ENCODE measurements around the gene TAAR8.
"Not testable (repeated sequence)": the region's sequence is repeated elsewhere in the genome, so short reads cannot be mapped to it uniquely, and the experiment has no call there.

Gene TAAR8, protein sequence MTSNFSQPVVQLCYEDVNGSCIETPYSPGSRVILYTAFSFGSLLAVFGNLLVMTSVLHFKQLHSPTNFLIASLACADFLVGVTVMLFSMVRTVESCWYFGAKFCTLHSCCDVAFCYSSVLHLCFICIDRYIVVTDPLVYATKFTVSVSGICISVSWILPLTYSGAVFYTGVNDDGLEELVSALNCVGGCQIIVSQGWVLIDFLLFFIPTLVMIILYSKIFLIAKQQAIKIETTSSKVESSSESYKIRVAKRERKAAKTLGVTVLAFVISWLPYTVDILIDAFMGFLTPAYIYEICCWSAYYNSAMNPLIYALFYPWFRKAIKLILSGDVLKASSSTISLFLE

DNA sequence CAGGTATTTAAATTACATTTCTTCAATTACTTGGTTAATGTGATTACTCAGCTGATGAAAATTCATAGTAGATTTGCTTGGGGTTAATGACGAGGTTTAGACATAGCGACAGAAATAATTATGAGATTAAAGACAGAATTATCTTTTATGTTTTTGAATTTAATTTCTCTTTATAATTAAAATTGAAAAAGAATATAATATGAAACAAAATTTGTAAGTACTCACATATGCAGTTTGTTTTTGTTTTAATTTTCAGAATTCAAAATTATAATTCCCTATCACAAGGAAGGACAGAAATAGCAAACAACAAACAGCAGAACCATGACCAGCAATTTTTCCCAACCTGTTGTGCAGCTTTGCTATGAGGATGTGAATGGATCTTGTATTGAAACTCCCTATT is at the start of gene TAAR8:
Gene TAAR8, plus strand, starts transcription at position 301 of the 400 bp plus-strand sequence. Its CDS starts 21 bp downstream, at position 322.
- DNase-seq = no peak

DNA sequence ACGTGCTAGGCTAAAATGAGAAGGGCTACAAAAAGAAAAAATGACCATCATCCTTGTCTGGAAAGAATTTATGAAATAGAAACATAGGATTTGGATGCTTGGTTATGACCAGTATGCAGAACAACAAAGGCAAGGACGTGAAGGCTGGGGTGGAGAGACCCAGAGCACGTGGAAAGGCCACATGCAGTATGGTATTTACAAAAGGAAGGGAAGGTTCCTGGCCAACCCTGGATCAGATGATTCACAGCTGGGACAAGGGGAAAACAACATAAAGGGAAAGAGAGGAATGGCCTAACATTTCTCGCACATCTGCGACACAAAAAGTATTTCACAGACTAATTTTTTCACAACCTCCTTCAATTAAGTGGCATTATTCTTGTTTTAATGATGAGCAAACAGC is 47.7 kb upstream of the TAAR8 start:
- DNase-seq = no peak

DNA sequence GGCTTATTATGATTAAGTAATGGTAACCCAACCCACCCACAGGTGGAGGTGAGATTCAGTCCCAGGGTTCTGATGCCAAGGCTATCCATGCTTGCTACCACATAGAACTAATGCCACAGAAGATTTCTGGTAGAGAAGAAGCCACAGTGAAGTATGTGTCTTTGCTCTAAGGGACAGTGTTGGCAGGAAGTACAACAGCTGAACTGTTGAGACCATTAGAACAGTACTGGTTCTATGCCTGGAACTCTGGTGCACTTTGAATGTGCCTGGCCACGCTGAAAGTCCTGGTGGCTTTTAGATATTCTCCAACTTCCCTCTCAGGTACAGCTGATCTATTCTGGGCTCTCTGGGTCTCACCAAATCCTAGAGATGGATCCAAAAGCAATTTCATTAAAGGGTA is 47.3 kb upstream of the TAAR8 start:
- DNase-seq = no peak

DNA sequence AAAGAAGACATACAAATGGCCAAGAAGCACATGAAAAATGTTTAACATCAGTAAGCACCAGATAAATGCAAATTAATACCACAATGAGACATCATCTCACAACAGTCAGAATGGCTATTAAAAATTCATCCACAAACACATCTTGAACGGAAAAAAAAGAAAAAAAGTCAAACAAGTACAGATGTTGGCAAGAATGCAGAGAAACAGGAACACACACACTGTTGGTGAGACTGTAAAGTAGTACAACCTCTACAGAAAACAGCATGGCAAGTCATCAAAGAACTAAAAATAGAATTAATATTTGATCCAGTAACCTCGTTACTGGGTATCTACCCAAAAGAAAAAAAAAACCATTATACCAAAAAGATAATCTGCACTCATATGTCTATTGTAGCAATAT is 46.0 kb upstream of the TAAR8 start:
- no peak for DNase-seq

DNA sequence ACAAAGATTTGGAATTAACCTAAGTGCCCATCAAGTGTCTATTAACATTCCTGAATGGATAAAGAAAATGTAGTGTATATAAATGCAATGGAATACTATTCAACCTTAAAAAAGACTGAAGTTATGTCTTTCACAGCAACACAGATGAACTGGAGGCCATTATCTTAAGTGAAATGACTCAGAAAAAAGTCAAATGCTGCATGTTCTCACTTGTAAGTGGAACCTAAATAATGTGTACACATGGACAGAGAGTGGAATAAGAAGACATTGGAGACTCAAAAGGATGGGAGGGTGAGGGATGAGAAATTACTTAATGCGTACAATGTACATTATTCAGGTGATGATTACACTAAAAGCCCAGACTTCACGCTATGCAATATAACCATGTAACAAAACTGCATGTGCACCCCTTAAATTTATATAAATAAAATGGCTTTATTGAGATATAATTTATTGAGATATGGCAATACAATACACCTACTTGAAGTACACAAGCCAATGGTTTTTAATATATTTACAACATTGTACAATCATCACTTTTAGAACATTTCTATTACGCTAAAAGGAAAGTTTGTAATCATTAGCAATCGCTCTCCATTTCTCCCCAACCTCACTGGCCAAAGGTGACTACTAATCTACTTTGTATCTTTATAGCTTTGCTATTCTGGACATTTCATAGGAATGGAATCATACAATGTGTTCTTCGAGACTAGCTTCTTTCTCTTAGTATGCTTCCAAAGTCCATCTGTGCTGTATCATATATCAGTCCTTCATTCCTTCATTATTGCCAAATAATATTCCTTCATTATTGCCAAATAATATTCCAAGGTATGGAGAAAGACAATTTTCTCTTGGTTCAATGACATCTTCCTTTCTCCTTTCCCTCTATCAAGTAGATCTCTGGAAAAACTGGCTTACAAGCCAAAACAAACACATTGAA is 45.3 kb upstream of the TAAR8 start:
- DNase-seq = no peak

DNA sequence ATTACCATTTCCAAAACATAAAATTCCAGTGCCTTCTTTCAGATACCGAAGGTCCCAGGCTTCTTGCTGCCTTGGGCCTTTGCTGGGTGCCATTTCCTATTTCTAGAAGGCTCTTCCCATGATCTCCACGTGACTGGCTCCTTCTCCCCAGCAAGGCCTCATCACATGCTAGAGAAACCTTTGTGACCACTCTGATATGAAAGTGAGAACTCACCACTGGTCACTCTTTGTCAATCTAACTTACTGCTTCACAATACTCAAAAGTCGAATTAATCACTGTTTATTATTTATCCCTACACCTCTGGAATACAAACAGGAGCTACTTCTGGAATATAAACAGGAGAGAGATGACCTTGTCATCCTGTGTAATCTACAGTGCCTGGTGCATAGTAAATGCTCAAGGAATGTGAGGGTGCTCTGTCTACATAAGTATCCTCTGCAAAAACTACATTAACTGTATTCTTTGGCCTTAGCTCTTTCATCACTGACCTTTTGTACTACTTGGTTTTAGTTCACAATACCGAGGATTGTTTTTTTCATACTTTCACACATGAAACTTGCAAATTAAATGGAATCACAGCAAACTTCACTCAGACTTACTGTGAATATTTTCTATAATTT is 41.2 kb upstream of the TAAR8 start:
- no peak for DNase-seq

DNA sequence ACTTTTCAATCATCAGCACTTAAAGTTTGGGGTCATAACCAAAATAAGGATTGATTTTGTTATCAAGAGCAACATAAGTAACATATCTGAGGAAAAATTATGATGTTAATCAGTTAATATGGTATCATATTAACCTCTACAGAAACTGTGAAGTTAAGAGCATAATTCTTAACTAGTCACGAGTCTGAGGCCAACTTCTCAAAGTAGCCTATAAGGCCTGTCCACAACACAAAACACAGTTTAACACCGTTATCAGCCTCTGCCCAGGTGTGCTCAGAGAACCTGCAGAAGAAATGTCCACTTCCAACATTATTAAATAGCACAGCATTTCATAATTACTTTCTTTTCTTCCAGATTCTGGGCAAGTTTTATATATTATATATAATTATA is 40.6 kb upstream of the TAAR8 start:
- no peak for DNase-seq

DNA sequence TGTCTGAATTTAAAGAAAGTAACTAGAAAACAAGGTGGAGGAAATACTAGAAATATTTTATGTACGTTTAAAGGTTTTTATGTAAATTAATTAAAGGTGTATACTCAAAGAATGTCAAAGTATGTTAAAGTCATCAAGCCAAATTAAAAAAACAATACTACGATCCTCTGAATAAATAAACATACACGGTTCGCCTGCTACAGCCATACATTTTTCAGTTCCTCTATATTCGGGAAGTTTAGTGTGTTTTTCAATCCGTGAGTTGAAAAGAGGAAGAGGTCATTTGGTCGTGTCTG is 40.2 kb upstream of the TAAR8 start:
- DNase-seq = no peak

DNA sequence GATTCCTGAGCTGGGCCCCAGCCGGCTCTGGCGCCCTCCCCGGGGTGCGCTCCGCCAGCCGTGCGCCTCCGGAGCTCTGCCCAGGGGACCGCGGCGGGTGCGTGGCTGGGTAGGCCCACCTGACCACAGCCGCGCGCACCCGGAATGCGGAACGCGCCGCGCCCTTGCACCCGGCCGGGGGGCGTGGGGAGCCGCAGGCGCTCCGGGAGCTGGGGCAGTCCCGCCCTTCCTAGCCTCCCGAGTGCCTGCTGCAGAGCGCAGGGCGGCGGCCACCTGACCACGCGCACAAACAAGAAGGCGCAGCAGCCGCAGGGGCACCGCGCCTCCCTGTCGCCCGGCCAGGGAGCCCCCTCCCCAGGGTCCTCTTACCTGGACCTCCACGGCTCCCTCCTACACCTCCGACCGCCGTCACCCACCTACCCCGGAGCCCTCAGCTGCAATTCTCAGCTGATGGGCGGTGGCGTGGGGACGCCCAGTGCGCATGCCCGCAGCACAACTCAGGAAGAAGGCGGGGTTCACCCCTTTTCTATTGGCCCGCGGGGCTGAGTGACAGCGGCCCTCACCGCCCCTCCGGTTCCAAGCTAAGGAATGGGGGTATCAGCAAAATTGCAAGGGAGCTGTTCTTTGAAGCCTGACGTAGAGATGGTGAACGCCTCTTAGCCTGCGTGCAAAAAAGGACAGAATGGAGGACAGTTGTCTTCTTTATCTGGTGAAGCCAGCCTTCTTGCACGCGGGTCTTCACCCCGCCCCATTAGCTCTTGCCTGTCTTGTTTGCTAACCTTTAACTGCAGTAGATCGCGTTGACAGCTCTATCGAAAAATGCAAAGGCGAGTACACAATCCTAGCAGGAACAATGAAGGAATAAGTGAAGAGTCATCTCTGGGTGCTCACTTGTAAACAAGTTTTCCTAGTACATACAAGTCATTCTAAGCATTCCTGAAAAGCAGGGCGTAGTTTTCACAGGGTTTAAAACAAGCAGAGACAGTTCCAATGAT is 39.5 kb upstream of the TAAR8 start, which contains the start of gene STX7:
Gene STX7, minus strand, starts transcription at position 479 of the 995 bp plus-strand sequence. CDS start 9,586 bp downstream, outside the sequence.
- peak; percentile 41 to 81 for DNase-seq

DNA sequence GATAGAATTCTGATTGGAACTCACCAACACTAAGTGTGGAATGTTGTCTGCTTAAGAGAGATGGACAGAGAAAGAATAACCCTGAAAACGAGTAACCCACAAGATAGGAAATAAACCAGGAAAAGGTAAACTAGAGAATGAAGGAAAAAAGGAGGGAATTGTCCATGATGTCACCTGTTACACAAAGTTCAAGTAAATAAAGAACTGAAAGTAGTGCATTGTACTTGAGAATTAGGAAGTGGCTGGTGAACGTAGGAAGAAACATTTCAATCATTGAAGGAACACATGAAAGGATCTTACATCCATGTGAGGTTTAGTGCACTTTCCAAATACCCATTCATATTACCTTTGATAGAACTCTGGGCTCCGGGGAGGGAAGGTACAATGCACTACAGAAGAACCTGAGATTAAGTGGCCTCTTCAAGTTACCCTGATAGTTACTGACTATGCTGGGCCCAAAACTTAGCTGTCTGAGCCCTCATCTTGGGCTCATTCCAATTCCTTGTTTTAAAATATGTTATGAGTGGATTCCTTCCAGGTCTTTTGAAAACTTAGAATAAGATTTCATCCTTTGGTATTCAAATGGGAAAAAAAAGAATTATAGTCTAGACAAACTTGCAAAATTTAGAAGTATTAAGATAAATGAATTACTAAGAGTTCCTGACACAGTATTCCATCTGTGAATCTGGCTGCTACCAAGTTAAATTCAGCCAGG is 38.5 kb upstream of the TAAR8 start:
- no peak for DNase-seq

DNA sequence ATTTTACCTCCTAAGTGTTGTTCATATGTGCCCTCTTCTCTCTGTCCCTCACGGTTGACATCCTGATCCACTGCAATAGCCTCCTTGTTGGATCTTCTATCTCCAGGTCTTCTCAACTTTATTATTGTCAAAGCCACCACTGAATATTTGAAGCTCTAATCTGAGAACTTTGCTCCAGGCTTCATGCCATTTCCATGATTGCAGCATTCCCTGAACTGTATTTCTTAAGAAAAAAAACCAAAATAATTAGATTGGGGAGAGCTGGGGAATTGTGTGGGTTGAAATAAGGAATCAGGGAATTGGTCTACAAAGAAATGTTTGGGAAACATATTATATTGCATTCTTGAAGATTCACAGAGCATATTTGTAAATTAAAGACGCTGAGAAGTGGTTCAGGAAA is 37.1 kb upstream of the TAAR8 start:
- no peak for DNase-seq

DNA sequence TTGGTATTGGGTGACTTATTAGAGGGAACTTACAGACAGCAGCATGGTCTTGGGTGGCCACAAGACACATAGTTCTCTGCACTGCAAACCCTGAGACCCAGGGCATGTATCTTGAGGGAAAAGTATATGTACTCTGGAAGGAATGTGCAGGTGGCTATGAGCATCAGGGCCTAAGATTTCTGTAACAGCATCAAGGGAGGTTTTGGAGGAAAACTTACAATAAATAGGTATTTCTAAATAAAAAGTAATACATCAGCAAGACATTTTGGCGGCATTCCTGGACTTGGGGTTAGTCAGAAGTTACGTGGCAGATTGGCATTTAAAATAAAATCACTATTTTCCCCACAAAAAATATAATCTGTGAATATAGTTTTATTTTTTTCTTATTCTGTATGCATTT is 31.5 kb upstream of the TAAR8 start:
- no peak for DNase-seq

DNA sequence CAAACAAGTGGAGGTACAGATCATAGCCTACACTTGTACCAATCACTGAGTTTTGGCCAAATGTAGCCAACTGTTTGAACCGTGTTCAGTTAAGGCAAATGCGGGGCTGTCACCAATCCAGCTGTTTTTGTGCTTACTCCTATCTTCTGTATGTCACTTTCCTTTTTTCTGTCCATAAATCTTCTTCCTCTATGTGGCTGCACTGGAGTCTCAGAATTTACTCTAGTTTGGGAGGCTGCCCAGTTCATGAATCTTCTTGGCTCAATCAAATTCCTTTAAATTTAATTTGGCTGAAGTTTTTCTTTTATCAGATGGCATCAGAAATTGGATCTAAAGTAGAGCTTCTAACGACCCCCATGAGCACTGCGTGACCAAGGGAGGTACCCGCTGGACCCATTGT is 27.8 kb upstream of the TAAR8 start:
- DNase-seq = no peak

DNA sequence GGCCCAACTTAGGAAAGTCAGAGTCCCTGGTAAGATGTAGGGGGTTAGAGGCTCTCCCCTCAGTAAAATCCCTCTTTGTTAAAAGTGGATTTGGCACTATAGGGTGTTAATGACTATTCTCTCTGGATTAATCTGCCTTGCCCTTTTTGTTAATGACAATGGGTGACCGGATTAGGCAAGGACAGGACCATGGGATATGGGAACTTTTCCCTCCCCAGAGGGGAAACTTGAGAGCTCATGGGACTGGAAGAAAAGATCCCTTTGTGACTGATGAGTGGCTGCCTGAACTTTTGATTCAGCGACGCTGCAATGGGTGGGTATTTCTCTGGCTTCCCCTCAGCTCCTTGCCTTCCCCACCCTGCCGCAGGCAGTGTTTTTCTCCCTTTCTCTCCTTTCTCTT is 26.6 kb upstream of the TAAR8 start:
- no peak for DNase-seq

DNA sequence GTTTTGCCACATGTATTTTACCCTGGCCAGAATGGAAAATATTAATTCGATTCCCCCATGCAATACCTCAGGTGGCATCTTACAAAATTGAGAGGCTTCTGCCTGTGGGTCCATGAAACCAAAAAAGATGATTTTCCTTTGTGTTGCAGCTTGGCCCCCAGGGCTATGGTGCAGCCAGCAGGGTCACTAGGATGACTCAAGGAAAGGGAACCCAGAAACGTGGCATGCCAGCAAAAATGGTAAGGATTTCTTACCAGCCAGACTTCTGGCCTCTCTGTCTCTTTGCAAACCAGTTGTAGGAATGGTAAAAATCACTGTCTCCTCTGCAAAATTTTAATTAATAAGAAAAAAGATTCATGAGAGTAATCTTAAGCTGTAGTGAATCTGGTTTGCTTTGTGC is 26.0 kb upstream of the TAAR8 start:
- no peak for DNase-seq

DNA sequence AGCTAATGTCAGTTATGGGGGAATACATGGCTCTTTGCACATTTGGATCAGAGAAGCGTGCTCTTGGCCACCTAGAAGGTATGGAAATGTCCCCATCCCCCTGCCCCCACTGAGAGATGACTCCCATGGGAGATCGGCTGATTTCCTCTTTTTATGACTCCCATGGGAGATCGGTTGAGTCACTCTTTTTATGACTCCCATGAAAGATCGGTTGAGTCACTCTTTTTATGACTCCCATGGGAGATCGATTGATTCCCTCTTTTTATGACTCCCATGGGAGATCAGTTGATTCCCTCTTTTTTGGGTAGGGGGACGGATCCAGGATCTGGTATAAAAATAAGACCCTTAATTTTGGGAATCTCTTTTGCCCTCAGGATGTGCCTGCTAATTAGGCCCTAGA is 24.7 kb upstream of the TAAR8 start:
- DNase-seq = no peak

DNA sequence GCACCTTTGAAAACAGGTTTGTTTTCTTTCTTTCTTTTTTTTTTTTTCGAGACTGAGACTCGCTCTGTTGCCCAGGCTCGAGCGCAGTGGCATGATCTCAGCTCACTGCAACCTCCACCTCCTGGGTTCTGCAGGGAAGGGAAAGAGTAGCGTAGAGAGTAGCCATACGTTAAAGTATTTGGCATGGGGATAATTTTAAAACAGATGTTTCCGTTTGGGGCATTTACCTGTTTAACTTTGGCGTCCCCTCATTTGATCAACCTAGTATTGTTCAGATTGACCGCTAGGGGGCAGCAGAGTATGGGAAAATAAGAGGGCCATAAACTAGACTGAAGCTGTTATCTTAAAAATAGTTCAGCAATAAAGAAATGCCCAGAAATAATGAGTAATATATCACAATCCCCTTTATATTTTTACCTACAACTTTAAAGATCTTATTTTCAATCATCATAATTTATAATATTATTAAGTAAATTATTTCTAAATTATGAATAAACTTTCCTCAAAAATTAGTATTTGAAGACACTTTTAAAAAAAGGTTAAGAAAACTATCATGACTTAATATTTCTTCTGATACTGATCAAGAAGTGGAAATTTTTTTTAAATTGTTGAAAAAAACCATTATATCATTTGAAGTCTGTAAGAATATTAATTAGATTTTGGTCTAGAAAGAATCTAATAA is 22.0 kb upstream of the TAAR8 start:
- peak in 1 of 2 experiments; percentile 58 for DNase-seq

DNA sequence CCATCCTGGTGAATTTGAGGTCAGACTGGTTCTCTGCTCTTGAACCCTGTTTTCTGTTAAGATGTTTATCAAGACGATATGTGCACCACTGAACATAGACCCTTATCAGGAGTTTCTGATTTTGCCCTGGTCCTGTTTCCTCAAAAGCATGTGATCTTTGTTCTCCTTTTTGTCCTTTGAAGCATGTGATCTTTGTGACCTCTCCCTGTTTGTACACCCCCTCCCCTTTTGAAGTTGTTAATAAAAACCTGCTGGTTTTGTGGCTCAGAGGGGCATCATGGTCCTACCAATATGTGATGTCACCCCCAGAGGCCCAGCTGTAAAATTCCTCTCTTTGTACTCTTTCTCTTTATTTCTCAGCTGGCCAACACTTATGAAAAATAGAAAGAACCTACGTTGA is 17.9 kb upstream of the TAAR8 start:
- not testable (repeated sequence) for DNase-seq

DNA sequence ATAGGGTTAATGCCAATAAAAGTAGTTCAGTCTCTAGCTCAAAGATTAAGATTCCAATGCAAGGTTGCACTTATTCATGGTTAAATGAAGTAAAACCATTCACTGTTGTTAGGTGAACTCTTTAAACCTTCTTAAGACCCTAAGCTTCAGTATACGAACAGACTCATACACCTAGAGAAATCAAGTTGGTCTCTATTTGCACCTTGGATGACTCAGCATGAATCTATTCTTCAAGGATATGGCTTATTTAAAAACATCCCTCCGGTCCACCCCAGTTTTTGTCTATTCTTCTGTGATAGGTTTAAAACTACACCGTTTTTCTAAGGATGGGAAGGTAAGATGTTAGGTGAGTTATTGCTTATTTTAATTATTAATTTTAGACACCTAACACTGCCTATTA is 15.3 kb upstream of the TAAR8 start:
- DNase-seq = no peak

DNA sequence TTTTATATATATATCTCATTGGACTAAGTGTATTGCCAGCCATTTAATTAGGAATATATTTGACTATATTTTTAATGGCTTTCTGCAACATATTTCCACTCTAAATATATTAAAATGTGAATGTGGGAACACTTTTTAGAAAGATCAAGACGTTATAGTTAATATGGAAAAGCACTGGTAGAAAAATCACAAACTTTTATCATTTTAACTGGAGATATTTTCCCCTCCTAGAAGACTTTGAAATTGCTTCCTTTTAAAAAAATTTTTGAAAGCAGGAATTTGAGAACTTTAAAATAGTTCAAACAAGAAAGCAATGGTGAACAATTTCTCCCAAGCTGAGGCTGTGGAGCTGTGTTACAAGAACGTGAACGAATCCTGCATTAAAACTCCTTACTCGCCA is 14.5 kb upstream of the TAAR8 start, which contains the start of gene TAAR9:
Gene TAAR9, plus strand, starts transcription at position 301 of the 400 bp plus-strand sequence. Its CDS starts 13 bp downstream, at position 314.
- no peak for DNase-seq

DNA sequence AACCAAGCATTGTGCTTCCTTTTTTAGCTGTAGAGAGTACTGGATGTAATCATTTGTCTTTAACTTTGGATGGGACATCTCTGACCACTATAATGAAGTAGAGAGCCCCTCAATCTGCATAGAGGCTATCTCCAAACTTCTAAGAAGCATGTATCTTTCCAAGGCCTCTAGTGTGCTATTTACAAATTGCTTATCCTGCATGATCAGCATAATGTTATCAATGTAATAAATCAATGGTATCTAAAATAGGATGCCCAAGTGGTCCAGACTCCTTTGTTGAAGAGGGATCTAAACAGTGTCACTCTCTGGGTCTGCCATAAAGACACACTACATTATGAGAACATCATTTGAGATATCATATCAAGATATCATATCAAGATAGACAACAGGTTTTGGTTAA is 7.6 kb upstream of the TAAR8 start:
- DNase-seq = no peak

Measured in SW 1271 (cell line).